Thoracic aorta (tissue), 2 donors: ENCODE measurements around the gene ZNF555. TPM values are rescaled to one million over a fixed set of nuclear protein-coding genes. Genes with fewer than 3 reads are reported as not detected.
"Not testable (repeated sequence)": the region's sequence is repeated elsewhere in the genome, so short reads cannot be mapped to it uniquely, and the experiment has no call there.

ENCODE experiments used
- ATAC-seq: fragments of 150-250 bp; one replicate; pipeline ENCODE4 v1.8.0; 2017; ENCODE audit warnings: low read depth; ENCODE audit not compliant: insufficient number of reproducible peaks, low FRiP score
- DNase-seq: peaks from one replicate; pipeline ENCODE4 v3.0.0-alpha.2; 2020; ENCODE audit warnings: low spot score
- H3K27ac ChIP-seq, 2 donors: fragments of 200-600 bp; sonication (generic); 1 replicate in 1 of 2; 2 replicates in 1 of 2; pipeline ENCODE4 v1.5.1; 2016; ENCODE audit warnings: mild to moderate bottlenecking in 2 of 2, moderate library complexity in 2 of 2
- H3K27me3 ChIP-seq: fragments of 200-600 bp; sonication (generic); replicated peaks from 2 replicates; pipeline ENCODE4 v1.6.0; 2016; ENCODE audit warnings: mild to moderate bottlenecking; ENCODE audit not compliant: insufficient read depth
- H3K36me3 ChIP-seq: fragments of 200-600 bp; sonication (generic); one replicate; pipeline ENCODE4 v1.5.1; 2016
- H3K4me1 ChIP-seq, 2 donors: fragments of 200-600 bp; sonication (generic); 1 replicate in 1 of 2; 2 replicates in 1 of 2; pipeline versions ENCODE4 v1.5.1 to v1.6.0; 2016; ENCODE audit warnings: low read depth in 2 of 2, mild to moderate bottlenecking in 1 of 2; ENCODE audit not compliant: control insufficient read depth in 1 of 2
- H3K4me3 ChIP-seq: fragments of 200-600 bp; sonication (generic); 2 replicates; pipeline ENCODE4 v1.5.1; 2016; ENCODE audit warnings: mild to moderate bottlenecking
- H3K9me3 ChIP-seq: fragments of 200-600 bp; sonication (generic); 2 replicates; pipeline ENCODE4 v1.5.1; 2016
- CTCF ChIP-seq: fragments of 200-600 bp; sonication (generic); IDR thresholded peaks from one replicate; pipeline ENCODE4 v1.5.1; 2019; ENCODE audit warnings: antibody characterized with exemption
- total RNA-seq, 2 donors: library from RNA; depleted of rRNA; stranded (reverse); fragments of >200 nt; gene quantifications; one replicate each; pipeline versions ENCODE4 v1.1.0 to v1.2.3, GENCODE V29; 2016

Gene ZNF555
- total RNA-seq, 2 donors from 2014 or later = 5.4 to 12.5 TPM

DNA sequence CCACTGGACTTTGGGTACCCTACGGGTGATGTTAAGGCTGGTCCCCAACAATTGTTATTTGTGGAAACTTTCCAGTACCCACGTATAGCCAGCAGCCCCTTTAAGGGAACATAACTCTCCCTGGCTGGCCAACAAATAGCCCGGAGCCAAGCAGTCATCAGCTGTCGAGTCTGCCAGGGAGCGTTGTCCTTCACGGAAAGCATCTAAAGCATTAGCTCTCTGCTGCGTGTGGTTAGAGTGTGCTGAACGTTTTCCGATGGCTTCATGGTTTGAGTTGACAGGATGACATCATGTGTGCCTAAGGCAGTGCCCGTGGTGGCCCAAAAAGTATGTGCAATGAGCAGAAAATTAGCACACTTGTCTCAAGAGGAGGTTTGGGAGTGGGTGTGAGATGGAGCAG, 22.5 kb downstream of the ZNF555 start:
- no peaks in the 10 kb centered on the region for H3K4me1 ChIP-seq
- H3K27ac ChIP-seq = no peak overlapping the region
- H3K4me3 ChIP-seq = no peak overlapping the region
- H3K27me3 ChIP-seq = no peaks in the 10 kb centered on the region
- H3K9me3 ChIP-seq = peaks cover 14% of the 10 kb centered on the region
- no peak for ATAC-seq
- no peak for TF ChIP-seq CTCF
- DNase-seq = no peak
- no peaks in the 10 kb centered on the region for H3K36me3 ChIP-seq

GRCh38 chr19:2865334-2866100, 24.2 kb downstream of the ZNF555 start:
- DNase-seq (no peak), ATAC-seq (no peak)
- H3K4me1 ChIP-seq = no peaks in the 10 kb centered on the region
- no peaks in the 10 kb centered on the region for H3K36me3 ChIP-seq
- no peak overlapping the region for H3K27ac ChIP-seq
- no peak for TF ChIP-seq CTCF
- H3K9me3 ChIP-seq = peaks cover 1% of the 10 kb centered on the region
- no peaks in the 10 kb centered on the region for H3K27me3 ChIP-seq
- H3K4me3 ChIP-seq = no peak overlapping the region

GRCh38 chr19:2866495-2867024, 25.3 kb downstream of the ZNF555 start:
- ATAC-seq = no peak
- no peaks in the 10 kb centered on the region for H3K9me3 ChIP-seq

DNA sequence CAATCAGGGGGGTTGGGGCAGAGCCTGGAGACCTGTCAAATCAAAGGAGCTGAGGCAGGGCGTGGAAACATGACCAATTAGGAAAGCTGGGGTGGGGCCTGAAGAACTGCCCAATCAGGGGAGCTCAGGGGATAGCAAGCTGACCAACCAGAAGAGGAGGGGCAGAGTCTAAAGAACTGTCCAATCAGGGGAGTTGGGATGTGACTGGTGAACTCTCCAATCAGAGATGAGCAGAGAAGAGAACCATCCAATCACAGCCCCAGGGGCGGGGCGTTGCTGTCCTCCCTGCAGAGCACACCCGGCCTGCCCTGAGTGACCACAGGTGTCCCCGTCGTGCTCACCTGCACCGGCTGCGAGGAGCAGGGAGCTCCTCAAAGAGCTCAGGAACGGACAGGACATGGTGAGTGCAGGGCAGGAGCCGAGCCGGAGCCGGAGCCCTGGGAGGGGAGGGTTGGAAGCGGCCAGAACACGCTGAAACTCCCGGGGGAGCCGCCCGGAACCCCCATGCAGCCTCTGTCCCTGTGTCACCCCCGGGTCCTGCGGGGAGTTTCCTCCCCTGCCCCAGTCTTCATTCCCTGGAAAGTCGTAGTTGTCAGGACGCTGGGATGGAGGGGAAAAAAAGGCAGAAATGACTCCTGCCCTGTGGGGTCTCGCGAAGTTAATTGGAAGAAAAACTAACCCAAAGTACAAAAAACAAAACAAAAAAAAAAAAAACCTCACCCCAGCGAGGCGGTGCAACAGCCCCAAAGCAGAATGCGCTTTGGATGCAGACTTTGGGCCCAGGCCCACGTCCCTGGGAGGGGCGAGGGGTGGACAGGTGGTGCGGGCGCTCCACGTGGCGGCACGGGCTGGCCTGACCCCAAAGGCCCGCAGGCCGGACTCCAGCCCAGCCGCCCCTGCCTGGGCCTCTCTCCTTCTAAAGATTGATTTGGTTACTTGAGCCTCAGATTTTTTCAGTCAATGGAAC, 26.0 kb downstream of the ZNF555 start, which contains the start of gene ZNF556:
Gene ZNF556, plus strand, starts transcription at position 311 of the 967 bp plus-strand sequence. Its CDS starts 87 bp downstream, at position 398.
- Histone ChIP-seq H3K36me3 (no peaks in the 10 kb centered on the region), H3K4me3 (no peak within 1 kb of the TSS), H3K4me1 (no peaks in the 10 kb centered on the region), H3K9me3 (no peaks in the 10 kb centered on the region), H3K27ac (no peak within 1 kb of the TSS), H3K27me3 (no peaks in the 10 kb centered on the region)
- TF ChIP-seq CTCF = no peak
- ATAC-seq (no peak), DNase-seq (no peak)

More at GRCh38 chr19:2866495-2867024, 25.3 kb downstream of the ZNF555 start:
- no peaks in the 10 kb centered on the region for H3K4me1 ChIP-seq
- no peak for TF ChIP-seq CTCF
- no peaks in the 10 kb centered on the region for H3K36me3 ChIP-seq
- no peak overlapping the region for H3K4me3 ChIP-seq
- DNase-seq = no peak
- H3K27ac ChIP-seq = no peak overlapping the region
- H3K27me3 ChIP-seq = no peaks in the 10 kb centered on the region

DNA sequence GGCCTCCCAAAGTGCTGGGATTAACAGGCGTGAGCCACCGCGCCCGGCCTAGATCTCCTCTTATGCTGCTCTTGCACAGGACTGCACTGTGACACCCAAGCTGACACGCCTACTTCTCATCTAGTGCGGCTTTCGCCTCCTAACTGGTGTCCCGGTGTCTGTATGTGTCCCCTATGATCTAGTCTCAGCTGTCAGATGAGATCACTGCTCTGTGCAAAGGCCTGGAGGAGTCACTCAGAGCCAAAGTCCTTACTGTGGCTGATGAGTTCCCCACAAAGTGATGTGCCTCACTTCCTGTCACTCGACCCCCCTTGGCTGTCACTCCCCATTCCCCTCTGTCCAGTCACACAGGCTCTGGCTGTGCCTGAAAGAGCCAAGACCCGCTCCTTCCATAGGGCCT, 28.3 kb downstream of the ZNF555 start:
- Histone ChIP-seq H3K4me3 (no peak overlapping the region), H3K4me1 (no peaks in the 10 kb centered on the region), H3K9me3 (no peaks in the 10 kb centered on the region), H3K27me3 (no peaks in the 10 kb centered on the region), H3K27ac (no peak overlapping the region), H3K36me3 (no peaks in the 10 kb centered on the region)
- no peak for DNase-seq
- TF ChIP-seq CTCF = no peak
- no peak for ATAC-seq

- not testable (repeated sequence) for H3K9me3 ChIP-seq, H3K4me3 ChIP-seq, H3K27me3 ChIP-seq, H3K4me1 ChIP-seq, ATAC-seq, DNase-seq, H3K36me3 ChIP-seq, H3K27ac ChIP-seq
Observed at GRCh38 chr19:2872175-2872574, 30.9 kb downstream of the ZNF555 start.
